ENCODE data around the gene NR4A3.

GRCh38 chr9:99823681-99824377, 2.1 kb downstream of the NR4A3 start:
- TF ChIP-seq ARNT2 (CRISPR knock-in tag; IDR thresholded peaks at IDR 0.05; ENCODE audit: low read depth) = no peak
- no peak; the same call in 1 of the 2 replicates for TF ChIP-seq PHF21A (CRISPR knock-in tag; IDR thresholded peaks at IDR 0.05)
- no peak for TF ChIP-seq ZNF605 (CRISPR knock-in tag; IDR thresholded peaks at IDR 0.05)
- no peak for TF ChIP-seq SP1 (IDR thresholded peaks at IDR 0.05)
- TF ChIP-seq SP1 (CRISPR knock-in tag; IDR thresholded peaks at IDR 0.05) = no peak
- TF ChIP-seq ZKSCAN8 (CRISPR knock-in tag; IDR thresholded peaks at IDR 0.05; ENCODE audit: borderline replicate concordance) = no peak
- TF ChIP-seq, protein P1, sequence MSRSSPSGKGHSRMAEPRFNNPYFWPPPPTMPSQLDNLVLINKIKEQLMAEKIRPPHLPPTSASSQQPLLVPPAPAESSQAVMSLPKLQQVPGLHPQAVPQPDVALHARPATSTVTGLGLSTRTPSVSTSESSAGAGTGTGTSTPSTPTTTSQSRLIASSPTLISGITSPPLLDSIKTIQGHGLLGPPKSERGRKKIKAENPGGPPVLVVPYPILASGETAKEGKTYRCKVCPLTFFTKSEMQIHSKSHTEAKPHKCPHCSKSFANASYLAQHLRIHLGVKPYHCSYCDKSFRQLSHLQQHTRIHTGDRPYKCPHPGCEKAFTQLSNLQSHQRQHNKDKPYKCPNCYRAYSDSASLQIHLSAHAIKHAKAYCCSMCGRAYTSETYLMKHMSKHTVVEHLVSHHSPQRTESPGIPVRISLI (CRISPR knock-in tag; IDR thresholded peaks at IDR 0.05; ENCODE audit: borderline replicate concordance) = no peak
- no peak for TF ChIP-seq ETV5 (CRISPR knock-in tag; IDR thresholded peaks at IDR 0.05; ENCODE audit: borderline replicate concordance)
- no peak; the same call in 1 of the 2 replicates for TF ChIP-seq EZH2 (conservative IDR thresholded peaks at IDR 0.05; ENCODE audit: low read depth, low read length)
- no peak for TF ChIP-seq POLR2AphosphoS5 (IDR thresholded peaks at IDR 0.05; ENCODE audit: low read depth, low read length)
- no peak for TF ChIP-seq YEATS4 (CRISPR knock-in tag; IDR thresholded peaks at IDR 0.05; ENCODE audit: borderline replicate concordance)
- TF ChIP-seq ZNF562 (CRISPR knock-in tag; IDR thresholded peaks at IDR 0.05; ENCODE audit: borderline replicate concordance) = no peak

Measured in HepG2 (cell line).